GM19463 (cell line): ENCODE results near the gene ZMYND8.
"Not testable (repeated sequence)": the region's sequence is repeated elsewhere in the genome, so short reads cannot be mapped to it uniquely, and the experiment has no call there.

ENCODE experiments used
- ATAC-seq: cut with Tn5 transposase; IDR thresholded peaks from one replicate; pipeline ENCODE4 v1.9.1; 2021; ENCODE audit warnings: mild to moderate bottlenecking, moderate library complexity; ENCODE audit not compliant: unreplicated experiment

ZMYND8 gene

GRCh38 chr20:47314647-47315338 lies 41.7 kb downstream of the ZMYND8 start:
- no peak for ATAC-seq

DNA sequence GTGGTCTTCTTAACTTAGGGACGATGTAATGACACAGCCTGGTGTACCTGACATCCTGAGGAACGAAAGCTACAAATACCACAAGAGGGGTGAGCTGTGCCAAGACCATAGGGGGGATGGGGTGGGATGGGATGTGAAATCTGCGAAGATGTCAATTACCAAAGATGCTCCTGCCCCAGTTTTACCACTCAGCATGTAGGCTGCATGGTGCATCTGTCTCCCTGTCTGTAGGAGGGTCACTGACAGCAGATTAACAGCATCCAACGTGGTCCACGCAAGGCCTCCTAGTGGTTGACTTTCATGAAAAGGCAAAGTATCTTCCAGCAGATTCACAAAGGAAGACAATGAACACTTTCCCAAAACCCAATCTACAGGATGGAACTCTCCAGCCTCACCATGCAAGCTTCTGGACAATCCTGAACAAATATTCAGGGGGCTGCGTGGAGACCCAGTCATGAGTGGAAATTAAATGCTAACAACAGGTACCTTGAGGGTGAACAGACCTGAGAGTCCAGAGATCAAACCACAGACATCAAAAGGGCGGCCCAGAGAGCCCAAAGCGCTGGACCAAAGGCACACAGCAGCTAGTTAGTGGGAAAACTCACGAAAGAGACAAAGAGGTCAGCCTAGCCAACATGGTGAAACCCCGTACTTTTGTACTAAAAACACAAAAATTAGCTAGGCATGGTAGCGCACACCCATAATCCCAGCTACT lies 44.4 kb downstream of the ZMYND8 start:
- ATAC-seq = no peak

DNA sequence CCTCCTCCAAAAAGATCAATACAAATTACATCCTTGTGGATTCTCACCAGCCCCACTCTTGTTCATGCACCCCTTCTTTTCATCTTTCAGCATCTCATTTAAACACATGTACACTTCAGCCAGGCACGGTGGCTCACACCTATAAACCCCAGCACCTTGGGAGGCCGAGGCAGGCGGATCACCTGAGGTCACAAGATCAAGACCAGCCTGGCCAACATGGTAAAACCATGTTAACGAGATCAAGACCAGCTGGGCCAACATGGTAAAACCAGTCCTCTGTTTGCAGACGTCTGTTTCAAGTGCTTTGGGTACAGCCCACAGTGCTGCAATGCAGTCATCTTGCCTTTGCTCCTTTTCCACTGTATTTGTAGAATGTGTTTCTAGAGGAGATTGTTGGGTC lies 45.3 kb downstream of the ZMYND8 start:
- no peak for ATAC-seq

GRCh38 chr20:47310729-47311128 lies 45.8 kb downstream of the ZMYND8 start:
- no peak for ATAC-seq

DNA sequence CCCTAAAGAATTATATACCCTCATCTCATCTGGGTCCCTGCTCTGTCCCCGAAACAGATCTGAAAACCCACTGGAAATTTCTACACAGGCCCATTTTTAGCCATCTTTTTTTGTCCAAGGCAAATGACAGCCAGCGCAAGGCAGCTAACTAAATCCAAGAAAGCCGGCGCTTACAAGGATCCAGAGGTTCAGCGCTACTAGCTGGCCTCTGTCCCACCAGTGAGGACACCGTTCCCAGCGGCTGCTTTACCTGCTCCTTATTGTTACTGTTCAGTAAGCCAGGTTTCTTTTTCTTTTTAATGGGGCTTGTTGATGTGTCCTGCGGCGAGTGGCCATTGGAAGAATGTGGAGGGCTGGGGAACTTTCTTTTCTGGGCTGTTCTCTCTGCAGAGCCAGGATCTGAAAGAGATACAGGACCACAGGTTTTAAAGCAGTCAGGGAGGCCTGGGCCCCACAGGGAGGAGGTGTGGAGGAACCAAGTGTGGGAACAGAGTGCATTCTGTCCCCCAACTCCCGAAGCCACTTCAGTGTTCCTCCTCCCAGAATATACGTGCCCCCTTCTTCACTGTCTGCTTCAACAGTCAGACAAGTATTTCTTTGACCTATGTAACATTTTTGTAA lies 46.6 kb downstream of the ZMYND8 start:
- ATAC-seq = no peak

GRCh38 chr20:47309394-47309793 lies 47.1 kb downstream of the ZMYND8 start:
- no peak for ATAC-seq

GRCh38 chr20:47307569-47307968 lies 48.9 kb downstream of the ZMYND8 start:
- ATAC-seq = not testable (repeated sequence)

GRCh38 chr20:47306755-47307370 lies 49.6 kb downstream of the ZMYND8 start:
- no peak for ATAC-seq

DNA sequence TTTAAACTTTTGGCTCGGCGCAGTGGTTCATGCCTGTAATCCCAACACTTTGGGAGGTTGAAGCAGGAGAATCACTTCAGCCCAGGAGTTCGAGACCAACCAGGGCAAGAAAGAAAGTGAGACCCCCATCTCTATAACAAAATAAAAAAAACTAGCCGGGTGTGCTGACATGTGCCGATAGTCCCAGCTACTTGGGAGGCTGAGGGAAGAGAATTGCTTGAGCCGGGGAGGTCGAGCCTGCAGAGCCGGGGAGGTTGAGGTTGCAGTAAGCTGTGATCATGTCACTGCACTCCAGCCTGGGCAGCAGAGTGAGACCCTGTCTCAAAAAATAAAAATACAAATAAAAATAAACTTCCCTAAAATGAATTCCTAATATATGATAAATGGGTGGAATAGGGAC lies 50.4 kb downstream of the ZMYND8 start:
- ATAC-seq = no peak

GRCh38 chr20:47305667-47306066 lies 50.8 kb downstream of the ZMYND8 start:
- ATAC-seq = no peak

DNA sequence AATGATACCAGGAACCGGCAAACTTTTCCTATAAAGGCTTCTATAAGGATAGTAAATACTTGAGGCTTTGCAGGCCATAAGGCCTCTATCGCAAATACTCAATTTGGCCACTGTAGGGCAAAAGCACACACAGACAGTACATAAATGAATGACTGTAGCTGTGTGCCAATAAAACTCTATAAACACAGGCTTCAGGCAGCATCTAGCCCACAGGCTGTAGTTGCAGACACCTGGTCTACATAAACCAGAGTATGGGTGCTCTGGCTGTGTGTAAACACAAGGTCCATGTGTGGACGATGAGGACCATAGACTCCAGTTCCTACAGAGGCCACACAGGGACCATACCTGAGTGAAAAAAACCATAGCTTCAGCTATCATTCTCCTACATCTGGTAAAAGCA lies 52.2 kb downstream of the ZMYND8 start:
- no peak for ATAC-seq

DNA sequence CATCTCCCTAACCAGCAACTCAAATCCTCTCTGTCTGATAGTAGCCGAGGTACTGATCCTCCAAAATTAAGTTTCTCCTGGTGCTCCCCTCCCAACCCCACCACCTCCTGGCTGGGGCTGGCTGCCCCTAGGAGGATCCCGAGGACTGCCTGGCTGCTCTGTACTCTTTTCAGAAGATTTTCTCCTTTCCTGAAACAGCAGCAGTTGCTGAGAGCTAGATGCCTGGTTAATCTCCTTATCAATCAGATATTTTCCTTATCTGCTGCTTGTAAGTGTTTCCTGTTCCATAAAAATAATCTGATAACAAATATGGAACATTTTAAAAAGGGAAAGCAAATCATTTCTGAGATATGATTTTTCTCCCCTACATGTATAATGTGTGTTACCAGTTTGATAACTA lies 52.8 kb downstream of the ZMYND8 start:
- ATAC-seq = no peak

GRCh38 chr20:47300071-47300470 lies 56.4 kb downstream of the ZMYND8 start:
- ATAC-seq = no peak

DNA sequence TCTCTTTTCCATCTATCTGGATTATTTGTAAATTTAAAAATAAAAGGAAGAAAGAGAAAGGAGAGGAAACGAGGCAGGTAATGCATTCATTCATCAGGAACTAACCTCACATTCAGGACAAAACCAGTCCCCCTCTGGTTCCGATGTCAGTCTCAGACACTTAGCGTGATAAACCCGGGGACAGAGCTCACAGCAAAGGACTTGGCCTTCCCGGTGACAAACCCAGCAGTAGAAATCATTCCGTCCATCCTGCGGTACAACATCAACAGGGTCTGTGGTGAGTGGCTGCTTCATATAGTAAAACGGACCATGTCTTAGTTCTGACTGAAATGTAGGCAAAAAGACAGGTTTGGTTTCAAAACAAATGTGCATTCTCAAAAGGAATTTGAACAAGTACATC lies 57.9 kb downstream of the ZMYND8 start:
- no peak for ATAC-seq

DNA sequence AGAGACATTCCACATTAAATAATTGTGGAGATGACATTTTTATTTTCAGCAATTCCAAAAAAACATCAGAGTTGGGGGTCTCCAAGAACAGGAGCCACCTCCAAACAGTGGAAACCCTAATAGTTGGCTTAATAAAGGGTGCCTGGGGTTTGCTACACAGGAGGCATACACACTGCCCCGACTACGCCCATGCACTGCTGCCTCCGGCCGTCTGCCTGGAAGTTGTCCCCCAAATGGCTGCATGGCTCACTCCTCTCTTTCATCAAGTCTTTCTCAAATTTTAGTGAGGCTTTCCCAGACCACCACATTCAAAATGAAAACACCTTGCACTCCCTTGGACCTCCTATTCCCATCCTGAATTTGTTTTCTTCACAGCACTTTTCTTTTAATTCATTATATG lies 58.8 kb downstream of the ZMYND8 start:
- no peak for ATAC-seq

GRCh38 chr20:47296950-47297349 lies 59.5 kb downstream of the ZMYND8 start:
- no peak for ATAC-seq

GRCh38 chr20:47295921-47296426 lies 60.5 kb downstream of the ZMYND8 start:
- no peak for ATAC-seq

- ATAC-seq = no peak
Measured at GRCh38 chr20:47295129-47295813, 61.2 kb downstream of the ZMYND8 start.

DNA sequence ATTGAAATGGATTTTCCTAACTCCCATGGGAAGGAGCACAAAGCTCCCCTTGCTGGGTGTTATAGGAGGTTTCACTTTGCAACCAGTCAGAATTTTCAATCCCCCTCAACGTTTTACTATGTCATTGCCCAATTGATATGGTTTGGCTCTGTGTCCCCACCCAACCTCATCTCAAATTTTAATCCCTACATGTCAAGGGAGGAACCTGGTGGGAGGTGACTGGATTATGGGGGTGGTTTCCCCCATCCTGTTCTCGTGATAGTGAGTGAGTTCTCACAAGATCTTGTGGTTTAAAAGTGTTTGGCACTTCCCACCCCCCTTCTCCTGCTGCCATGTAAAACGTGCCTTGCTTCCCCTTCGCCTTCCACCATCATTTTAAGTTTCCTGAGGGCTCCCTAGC lies 62.9 kb downstream of the ZMYND8 start:
- no peak for ATAC-seq

DNA sequence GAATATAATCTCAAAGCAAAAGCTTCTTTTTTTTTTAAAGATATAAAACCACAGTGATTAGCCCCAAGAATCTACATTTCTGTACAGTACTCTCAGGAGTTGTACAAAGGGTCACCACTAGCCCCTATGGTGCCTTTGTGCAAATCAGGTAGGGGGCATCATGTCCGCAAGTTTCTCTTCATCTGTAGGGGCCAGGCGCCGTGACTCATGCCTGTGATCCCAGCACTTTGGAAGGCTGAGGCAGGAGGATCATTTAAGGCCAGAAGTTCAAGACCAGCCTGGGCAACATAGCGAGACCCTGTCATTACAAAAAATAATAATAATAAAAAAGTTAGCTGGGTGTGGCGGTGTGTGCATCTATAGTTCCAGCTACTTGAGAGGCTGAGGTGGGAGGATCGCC lies 63.9 kb downstream of the ZMYND8 start:
- ATAC-seq = no peak
